Measurements from ENCODE around the gene PTMS. TPM values are rescaled to one million over a fixed set of nuclear protein-coding genes. Genes with fewer than 3 reads are reported as not detected.

Gene PTMS
- total and polyA plus RNA-seq, 9 of the 15 experiments (the other 6 are each of a cell fraction or from before 2014, with no cell fraction given), result 5.1 to 287 (median 78.5) TPM

GRCh38 chr12:6779708-6780432 is 13.7 kb downstream of the PTMS start:
- ATAC-seq, result no peak

More at GRCh38 chr12:6779708-6780432, 13.7 kb downstream of the PTMS start:
- Histone ChIP-seq H3K4me2 (ENCODE audit: insufficient read depth, low read length) (no peak overlapping the region), H3K27me3 (ENCODE audit: control insufficient read depth in 2 of 2, insufficient read depth in 2 of 2, low read length in 2 of 2) (no peaks in the 10 kb centered on the region), H2AFZ (ENCODE audit: low read depth, low read length) (0 out of 2 replicates have a peak overlapping the region, but pooled peaks have one; percentile 95), H3K79me2 (ENCODE audit: control insufficient read depth, insufficient read depth, low read length) (no peaks in the 10 kb centered on the region), H3K36me3 (ENCODE audit: control insufficient read depth, insufficient read depth, low read length) (no peaks in the 10 kb centered on the region), H3K4me1 (replicated peaks in 1 of 2; ENCODE audit: control insufficient read depth in 2 of 2, insufficient read depth in 2 of 2, low read length in 2 of 2) (peaks cover 5 to 18% of the 10 kb centered on the region in 2 experiments; a peak in 4 of 5 replicates), H3K4me3 (no peak overlapping the region), H3K9me1 (ENCODE audit: control insufficient read depth, insufficient read depth, low read length) (no peaks in the 10 kb centered on the region), H3K27ac (ENCODE audit: extremely low read depth, low read depth, low read length) (no peak overlapping the region), H3K9me3 (replicated peaks; ENCODE audit: control insufficient read depth, insufficient read depth, low read depth, low read length) (no peaks in the 10 kb centered on the region), H4K20me1 (replicated peaks; ENCODE audit: control insufficient read depth, insufficient read depth, low read length) (no peaks in the 10 kb centered on the region), H3K9ac (ENCODE audit: insufficient read depth in 1 of 2, low read depth in 2 of 2, low read length in 2 of 2) (no peak overlapping the region; a peak in 1 of 4 replicates)
- FAIRE-seq, result no peak
- WGBS (ENCODE audit: insufficient coverage, low coverage, missing lambda C conversion rate), result 52% methylated on average over 4 of the region's 6 CpGs
- POLR2A ChIA-PET, result interaction anchor here (1.2 kb wide), 1 partner anchor 27 kb away, joined by 3 read pairs; the partner anchor contains the start of gene MLF2
- no peak for DNase-seq (ENCODE audit: extremely low read depth in 1 of 4, low spot score in 3 of 4)
- in situ Hi-C loops (cut with MboI) (no loop called here), intact Hi-C loops (cut with micrococcal nuclease) (loop anchor here (1.0 to 5.0 kb wide), 4 partner anchors 27 to 163 kb away; partner anchors contain the start of genes MLF2 and P3H3)
- no TSS peak for BruUV-seq (replicated peaks)
- TF ChIP-seq SAP30 (IDR thresholded peaks at IDR 0.05; ENCODE audit: borderline replicate concordance, insufficient read depth, low read depth, low read length, poor library complexity, severe bottlenecking) (no peak), JUNB (CRISPR knock-in tag; conservative IDR thresholded peaks at IDR 0.05) (no peak), ZNF23 (CRISPR knock-in tag; IDR thresholded peaks at IDR 0.05) (no peak), ZNF79 (CRISPR knock-in tag; IDR thresholded peaks at IDR 0.05; ENCODE audit: low read depth) (no peak), NELFE (IDR thresholded peaks at IDR 0.05; ENCODE audit: insufficient read depth, insufficient read length) (no peak), RFX7 (CRISPR knock-in tag; IDR thresholded peaks at IDR 0.05) (no peak), PHB2 (IDR thresholded peaks at IDR 0.05; ENCODE audit: low read depth) (no peak), ARHGAP35 (IDR thresholded peaks at IDR 0.05; ENCODE audit: partially characterized antibody) (no peak), RHOXF2B (CRISPR knock-in tag; conservative IDR thresholded peaks at IDR 0.05) (no peak), PREB (CRISPR knock-in tag; IDR thresholded peaks at IDR 0.05) (no peak), ZNF184 (CRISPR knock-in tag; IDR thresholded peaks at IDR 0.05) (no peak), CSDE1 (IDR thresholded peaks at IDR 0.05) (no peak), AFF1 (IDR thresholded peaks at IDR 0.05; ENCODE audit: low read depth in 1 of 2, partially characterized antibody in 2 of 2) (no peak), ZNF76 (CRISPR knock-in tag; IDR thresholded peaks at IDR 0.05; ENCODE audit: borderline replicate concordance) (no peak), LCOR (CRISPR knock-in tag; IDR thresholded peaks at IDR 0.05) (no peak), PTRF (tag; IDR thresholded peaks at IDR 0.05) (no peak)
- CTCF ChIA-PET (ENCODE audit: low intra/inter-chr PET ratio), result interaction anchor here (0.6 to 2.5 kb wide), 4 partner anchors 13 to 64 kb away, joined by 3 to 24 read pairs (median 6); partner anchors contain the start of gene MLF2

Measured in K562 (cell line).